GM21825 (cell line): ENCODE results near the gene ZMYND11.

Source experiments
- ATAC-seq: cut with Tn5 transposase; IDR thresholded peaks from one replicate; pipeline ENCODE4 v1.9.1; 2021; ENCODE audit warnings: mild to moderate bottlenecking, moderate library complexity; ENCODE audit not compliant: unreplicated experiment

Gene ZMYND11

DNA sequence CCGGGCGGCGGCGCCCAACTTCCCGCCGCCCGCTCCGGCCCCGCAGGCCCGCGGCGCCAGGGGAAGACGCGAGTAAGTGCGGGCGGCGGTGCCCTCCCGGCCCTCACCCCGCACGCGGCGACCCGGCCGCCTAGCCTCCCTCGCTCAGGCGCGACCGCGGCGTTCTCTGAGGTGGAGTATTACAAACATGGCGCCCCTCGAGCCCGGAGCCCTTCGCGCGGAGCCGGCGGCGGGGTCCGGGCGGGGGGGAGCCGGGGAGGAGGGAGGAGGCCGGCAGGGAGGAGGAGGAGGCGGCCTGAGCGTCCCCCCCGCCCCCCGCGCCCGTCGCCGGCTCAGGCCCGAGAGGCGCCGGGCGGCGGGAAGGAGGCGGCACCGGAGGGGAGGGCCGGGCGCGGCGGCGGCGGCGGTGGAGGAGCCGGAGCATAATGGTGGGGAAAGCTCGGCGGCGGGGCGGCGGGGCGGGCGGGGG, at the start of gene ZMYND11:
Gene ZMYND11 (plus strand): TSS at position 324 of the 469 bp plus-strand sequence. CDS start 44,558 bp downstream, outside the sequence.
- ATAC-seq = peak; percentile 44

DNA sequence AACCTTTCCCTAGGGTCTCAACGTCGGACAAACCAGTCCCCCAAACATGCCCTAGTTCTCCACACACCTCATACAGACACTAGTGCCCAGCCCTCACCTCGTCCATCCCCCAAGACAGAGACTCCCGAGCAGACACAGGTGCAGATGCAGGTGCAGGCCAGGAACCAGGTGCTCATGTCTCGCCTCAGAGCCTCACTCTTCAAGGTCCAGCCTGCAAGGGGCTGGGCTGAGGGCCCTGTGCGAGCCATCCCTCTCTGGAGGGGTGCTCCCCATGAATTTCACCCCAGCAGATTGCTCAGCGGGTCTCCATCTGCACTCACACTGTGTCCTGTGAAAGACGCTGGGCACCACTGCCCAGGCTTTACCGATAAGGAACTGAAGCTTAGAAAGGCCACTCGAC, 49.2 kb upstream of the ZMYND11 start:
- no peak for ATAC-seq

DNA sequence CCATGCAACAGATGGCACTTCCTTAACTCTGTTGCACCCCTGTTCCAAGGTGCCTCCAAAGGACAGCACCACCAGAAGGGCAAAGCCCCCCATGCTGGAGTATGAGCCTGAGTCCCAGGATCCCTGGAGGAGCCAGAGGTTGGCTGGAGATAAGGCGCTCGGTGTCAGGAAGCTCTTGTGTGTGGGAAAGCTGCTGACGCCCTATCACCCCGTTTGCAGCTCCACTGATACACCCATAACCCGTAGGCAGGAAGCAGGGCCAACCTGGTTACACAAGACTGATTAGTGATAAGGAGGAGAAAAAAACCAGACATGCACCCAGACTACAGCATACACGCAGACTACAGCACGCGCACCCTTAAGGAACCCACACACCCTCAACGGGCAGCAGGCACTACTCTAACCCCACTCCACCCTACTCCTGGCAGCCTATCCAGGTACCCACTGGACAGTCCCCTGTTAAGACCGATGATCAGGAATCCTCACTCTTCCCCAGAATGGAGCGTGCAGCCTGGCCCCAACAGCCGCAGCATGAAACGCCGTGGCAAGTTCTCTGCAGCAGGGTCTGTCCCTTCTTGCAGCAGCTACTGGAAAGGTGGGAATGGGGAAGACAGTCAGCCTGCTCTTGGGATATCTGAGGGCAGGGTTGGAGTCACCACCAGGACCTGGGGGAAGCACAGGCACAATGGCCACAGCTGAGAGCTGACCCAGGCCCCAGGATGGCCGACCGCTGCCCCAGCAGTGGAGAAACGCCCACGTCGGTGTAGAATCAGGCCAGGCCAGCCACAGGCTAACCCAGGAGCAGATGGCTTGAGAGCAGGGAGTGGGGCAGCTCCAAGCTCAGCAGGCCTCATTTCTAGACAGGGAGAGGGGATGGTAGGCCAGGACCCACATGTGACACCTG, 47.8 kb upstream of the ZMYND11 start:
- ATAC-seq = no peak

DNA sequence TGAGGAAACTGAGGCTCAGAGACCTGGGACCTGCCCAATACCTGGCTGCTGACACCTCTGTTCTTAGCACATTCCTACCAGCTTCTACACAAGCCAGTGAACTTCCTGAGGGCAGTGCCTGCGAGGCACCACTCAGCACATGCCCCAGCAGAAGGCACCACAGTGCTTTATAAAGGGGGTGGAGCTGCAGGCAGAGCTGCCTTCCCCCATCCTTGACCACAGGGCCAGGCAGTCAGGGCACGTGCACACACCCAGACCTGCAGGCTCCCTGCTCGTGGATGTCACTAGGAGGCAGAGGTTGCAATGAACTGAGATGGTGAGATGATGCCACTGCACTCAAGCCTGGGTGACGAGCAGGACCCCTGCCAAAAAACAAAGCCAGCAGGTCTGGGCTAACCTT, 47.0 kb upstream of the ZMYND11 start:
- no peak for ATAC-seq

DNA sequence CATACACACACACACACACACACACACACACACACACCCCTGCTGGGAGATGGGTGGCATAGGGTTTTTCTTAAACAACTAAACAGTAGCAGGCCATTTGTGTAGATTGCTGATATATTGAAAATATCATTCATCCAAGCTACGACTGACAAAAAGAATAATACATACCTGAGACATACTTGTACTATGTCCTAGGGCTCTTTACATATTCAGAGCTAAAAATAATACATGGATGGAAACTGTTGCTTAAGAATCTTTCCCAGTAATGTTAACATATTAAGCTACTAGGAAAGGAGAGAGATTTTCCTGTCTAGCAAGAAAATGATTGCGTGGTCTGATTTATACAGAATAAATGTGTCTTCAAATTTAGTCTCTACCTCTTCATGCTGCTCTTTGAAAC, 46.0 kb upstream of the ZMYND11 start:
- ATAC-seq = no peak

DNA sequence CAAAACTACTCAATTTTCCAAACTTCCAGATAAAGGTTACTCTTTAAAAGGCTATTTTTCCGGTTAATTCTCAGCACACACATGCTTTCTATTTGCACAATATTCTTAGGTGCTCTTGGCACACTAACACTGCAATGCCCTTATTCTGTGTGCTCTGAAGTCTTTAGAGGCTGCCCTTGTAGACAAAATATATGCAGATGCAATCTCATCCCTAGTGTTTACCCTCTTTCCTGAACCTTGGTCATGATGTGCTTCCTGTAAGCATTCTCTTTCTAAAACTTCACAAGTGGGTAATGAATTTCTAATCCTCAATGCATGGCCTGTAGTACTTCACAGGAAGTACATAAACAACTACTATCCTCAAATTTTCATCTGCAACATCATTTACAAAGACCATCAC, 45.1 kb upstream of the ZMYND11 start:
- ATAC-seq = no peak

DNA sequence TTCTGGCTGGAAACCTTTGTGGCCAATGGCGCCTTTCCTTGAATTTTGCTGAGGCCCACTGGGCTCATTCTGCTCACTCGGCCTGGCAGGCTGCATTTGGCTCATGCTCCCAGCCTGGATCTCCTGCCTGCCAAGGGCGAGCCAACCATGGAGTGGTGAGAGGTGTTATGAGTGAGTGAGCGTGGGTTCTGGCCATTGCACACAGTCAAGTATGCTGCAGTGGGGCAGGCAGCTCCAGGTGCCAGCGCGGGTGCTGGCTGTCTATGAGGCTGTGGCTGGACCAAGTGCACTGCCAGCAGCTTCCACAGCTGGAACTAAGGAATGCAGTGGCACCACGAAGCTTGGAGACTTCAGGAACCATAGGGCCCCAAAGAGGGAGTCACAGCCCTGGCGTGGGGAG, 43.9 kb upstream of the ZMYND11 start:
- no peak for ATAC-seq

DNA sequence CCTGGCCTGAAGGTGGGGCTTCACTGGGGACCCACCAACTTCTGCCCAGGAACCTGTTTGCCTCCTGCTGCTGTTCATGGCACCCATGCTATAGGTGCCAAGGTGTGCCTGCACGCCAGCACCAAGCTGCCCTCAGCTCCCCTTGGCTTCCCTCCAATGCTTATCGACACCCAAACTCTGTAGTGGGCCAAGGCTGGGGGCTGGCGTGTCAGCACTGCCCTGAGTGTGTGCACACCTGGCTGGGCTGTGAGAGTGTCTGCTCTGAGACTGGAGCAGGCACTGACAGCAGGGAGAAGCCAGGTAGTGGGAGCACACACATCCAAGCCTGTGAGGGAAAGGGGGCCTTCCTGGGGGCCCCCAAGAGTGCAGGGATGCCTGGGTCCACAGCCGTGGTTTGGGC, 43.1 kb upstream of the ZMYND11 start:
- ATAC-seq = no peak

DNA sequence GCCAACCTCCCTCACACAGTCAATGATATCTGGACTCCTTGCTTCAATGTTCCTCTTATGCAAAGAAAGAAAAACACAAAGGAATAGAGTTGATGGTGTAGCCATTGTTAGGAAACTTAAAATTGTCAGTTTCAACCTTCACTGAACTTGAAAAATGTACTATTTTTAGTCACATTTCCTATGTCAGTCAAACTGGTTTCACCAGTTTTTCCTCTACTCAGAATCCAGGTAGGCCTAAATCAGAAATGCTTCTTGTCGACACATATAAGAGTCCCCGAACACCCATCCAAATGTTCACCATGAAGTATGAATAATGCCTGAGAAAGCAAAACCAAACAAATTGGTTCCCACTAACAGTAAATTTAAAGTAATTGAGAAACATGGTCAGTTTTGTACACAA, 42.4 kb upstream of the ZMYND11 start:
- no peak for ATAC-seq

DNA sequence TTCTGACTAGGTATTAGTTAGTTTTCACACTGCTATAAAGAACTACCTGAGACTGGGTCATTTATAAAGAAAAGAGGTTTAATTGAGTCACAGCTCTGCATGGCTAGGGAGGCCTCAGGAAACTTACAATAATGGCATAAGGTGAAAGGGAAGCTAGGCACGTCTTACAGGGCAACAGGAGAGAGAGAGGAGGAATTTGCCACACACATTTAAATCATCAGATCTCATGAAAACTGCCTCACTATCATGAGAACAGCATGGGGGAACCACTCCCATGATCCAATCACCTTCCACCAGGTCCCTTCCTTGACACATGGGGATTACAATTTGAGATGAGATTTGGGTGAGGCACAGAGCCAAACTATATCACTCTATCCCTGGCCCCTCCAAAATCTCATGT, 40.6 kb upstream of the ZMYND11 start:
- ATAC-seq = no peak

DNA sequence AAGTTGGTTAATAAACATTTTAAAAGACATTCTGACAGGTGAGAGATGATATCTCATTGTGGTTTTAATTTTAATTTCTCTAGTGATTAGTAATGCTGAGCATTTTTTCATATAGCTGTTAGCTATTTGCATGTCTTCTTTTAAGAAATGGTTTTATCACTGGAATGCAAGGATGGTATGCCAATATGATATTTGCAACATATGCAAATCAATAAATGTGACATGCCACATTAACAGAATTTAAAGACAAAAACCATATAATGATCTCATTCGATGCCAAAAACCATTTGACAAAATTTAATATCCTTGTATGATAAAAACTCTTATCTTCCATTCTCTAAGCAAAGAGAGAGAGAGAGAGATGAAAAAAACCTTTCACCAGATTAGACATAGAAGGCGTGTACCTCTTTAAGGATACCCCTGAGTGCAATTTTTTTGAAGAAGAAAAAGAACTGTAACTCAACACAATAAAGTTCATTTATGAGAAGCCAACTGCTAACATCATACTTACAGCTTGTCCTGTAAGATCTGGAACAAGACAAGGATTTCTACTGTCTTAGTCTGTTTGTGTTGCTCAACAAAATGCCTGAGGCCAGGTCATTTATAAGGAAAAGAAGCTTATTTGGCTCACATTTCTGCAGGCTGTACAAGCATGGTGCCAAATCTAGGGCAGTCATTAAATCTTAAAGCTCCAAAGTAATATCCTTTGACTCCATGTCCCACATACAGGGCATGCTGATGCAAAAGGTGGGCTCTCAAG, 39.7 kb upstream of the ZMYND11 start:
- no peak for ATAC-seq

DNA sequence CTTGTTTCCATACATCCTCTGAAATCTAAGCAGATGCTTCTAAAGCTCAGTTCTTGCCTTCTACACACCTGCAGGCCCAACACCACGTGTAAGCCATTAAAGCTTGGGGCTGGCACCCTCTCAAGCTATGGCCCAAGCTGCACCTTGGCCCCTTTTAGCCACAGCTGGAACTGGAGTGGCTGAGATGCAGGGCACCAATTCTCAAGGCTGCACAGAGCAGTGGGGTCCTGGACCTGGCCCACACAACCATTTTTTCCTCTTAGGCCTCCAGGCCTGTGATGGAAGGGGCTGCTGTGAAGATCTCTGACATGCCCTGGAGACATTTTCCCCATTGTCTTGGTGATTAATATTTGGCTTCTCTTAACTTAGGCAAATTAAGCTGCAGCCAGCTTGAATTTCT, 38.8 kb upstream of the ZMYND11 start:
- ATAC-seq = no peak

DNA sequence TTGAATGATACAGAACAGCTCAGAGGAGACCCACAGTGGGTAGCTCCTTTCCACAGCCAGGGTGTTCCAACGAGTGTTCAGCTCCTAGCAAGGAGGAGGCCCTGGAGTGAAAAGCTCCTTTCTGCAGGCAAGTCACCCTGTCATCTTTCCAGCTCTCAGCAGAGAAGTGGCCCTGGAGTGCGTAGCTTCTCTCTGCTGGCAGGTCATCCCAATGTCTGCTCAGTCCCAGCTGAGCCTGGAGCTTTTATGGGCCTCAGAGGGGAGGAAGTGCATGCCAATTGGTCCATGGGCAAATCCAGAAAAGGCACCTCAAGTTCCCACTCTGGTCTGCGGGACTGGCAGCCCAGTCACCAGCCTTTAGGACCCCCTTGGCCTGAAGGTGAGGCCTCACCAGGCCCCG, 30.8 kb upstream of the ZMYND11 start:
- ATAC-seq = no peak

DNA sequence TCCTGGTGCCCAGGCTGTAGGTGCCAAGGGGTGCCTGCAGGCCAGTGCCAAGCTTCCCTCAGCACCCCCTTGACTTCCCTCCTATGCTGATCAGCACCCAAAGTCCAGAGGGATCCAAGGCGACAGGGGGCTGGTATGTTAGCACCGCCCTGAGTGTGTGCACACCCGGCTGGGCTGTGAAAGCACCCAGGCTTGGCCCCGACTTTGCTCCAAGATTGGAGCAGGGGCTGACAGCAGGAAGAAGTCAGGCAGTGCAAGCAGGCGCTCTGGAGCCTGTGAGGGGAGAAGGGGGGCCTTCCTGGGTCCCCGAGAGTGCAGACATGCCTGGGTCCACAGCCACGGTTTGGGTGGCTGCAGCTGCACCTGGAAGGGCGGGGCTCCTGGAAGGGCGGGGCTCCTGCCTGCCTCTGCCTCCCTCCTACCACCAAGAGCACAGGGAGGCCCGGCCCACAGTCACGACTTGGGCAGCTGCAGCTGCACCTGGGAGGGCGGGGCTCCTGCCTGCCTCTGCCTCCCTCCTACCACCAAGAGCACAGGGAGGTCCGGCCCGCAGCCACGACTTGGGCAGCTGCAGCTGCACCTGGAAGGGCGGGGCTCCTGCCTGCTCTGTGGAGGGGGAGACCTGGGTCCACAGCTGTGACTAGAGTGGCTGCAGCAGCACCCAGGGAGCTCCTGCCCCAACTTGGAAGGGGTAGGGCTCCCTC, 30.2 kb upstream of the ZMYND11 start:
- ATAC-seq = no peak

DNA sequence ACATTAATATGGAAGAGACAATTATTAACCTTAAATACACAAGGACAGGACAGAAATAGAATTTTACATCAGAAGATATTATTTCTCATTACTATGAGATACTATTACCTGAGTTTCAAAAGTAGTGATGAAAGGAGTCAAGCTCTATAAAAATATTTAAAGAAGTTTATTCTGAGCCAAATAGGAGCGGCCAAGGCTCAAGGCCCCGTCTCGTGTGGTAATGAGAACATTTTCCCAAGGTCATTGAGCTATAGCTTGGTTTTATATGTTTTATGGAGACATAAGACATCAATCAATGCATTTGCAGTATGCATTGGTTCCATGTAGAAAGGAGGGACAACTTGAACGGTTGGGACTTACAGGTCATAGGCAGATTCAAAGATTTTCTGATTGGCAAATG, 29.4 kb upstream of the ZMYND11 start:
- no peak for ATAC-seq

DNA sequence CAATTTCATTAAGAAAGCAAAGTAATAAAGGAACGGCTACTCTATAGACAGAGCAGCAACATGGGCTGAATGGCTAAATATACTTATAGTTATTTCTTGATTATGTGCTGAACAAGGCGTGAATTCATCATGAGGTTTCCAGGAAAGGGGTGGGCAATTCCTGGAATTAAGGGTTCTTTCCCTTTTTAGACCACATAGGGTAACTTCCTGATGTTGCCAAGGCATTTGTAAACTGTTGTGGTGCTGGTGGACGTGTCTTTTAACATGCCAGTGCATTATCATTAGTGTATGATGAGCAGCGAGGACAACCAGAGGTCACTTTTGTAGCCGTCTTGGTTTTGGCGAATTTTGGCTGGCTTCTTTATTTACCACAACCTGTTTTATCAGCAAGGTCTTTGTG, 28.5 kb upstream of the ZMYND11 start:
- ATAC-seq = no peak

DNA sequence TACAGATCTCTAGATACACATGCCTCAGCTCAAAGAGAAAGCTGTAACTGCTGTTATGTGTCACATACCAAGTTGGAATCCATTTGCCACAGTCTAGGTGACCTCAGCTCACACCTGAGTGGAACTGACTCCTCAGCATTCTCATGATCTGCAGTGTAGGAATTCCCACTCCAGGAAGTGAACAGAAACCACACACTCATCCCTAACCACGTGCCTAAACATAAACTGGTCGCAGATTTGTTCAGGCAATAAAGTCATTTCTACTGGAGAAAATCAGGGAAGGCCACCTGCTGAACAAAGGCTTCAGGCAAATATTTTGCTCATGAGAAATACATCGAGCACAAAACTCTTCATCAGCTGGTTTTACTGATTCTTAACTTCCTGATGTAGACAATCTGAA, 23.0 kb upstream of the ZMYND11 start:
- ATAC-seq = no peak

DNA sequence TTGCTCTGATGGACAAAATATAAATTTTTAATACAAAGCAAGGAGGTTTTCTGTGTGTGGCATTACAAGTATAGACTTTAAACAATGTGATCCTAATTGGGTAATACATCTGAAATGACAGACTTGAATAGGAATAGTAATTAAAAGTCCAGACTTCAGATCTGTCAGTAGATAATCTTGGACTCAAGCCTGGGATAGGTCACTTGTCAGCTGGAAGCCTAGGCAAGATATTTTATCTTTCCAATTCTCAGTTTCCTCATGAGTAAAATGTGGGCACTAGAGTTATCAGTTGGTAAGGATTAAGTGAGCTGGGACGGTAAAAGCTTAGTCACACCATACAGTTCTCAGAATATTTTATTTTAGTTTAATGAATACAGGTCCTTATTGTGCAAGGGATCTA, 10.4 kb upstream of the ZMYND11 start:
- no peak for ATAC-seq

DNA sequence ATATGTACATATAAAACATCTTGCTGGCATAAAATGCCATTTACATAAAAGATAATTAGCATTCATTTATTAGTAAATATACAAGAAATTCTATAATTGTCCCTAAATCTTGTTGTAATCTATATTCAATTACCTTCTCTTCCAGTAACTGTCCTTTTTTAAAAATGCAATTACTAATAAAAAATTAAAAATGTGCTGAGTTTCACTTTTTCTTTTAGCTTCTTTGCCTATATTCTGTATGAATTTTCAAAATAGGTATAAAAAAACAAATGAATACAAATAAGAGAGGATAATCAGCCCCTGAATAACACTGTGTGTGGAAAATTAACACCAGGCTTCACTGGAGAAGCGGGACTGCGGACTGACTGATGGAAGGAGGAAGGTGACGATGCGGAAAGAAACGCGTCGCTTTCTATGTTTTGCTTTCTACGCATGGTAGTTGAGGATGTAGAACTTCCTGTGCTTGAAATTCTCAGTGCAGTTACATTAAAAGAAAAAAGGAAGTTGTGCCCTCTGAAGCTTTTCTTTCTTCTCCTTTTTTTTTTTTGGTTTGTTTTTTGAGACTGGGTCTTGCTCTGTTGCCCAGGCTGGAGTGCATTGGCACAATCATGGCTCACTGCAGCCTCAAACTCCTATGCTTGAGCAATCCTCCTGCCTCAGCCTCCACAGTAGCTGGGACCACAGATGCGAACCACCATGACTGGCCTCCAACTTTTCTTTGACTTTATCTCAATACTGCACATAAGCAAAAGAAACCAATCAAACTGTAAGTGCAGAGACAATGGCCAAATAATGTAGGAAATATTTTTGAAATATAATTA, 7.4 kb upstream of the ZMYND11 start:
- peak; percentile 81 for ATAC-seq

DNA sequence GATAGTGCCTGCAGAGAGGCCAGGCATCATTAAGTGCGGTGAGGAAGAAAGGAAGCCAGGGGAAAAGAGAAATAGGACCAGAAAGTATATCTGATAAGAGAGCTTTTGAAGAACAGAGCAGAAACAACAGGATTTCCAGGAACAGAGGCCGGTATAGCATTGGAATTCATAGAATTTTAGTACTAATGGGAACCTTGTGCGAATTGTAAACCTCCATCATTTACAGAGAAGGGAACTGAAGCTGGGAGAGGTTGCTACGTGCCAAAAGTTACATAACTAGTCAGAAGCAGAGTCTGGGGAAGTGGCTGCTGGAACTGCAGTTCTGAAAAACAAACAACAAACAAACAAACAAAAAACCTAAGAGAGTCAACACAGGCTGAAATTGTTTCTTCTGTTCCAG, 5.4 kb upstream of the ZMYND11 start:
- ATAC-seq = no peak
